ENCODE results near the gene NELL1. TPM values are rescaled to one million over a fixed set of nuclear protein-coding genes. Genes with fewer than 3 reads are reported as not detected.

Gene NELL1
- total RNA-seq, 1 experiment from 2014 or later = 0.22 TPM

DNA sequence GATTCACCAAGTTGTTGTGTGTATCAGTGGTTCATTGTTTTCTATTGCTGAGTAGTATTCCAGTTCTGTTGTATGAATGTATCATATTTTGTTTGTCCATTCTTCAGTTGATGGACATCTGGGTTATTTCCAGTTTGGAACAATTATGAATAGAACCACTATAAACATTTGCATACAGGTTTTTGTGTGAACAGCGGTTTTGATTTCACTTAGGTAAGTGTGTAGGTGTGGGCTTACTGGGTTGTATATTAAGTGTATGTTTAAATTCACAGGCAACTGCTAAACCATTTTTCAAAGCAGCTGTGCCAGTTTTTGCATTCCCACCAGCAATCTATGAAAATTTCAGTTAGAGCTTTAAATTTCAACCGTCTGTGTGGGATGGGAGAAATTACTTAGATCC is 217.8 kb downstream of the NELL1 start:
- WGBS (ENCODE audit: extremely low coverage, insufficient read length, low lambda C conversion rate) = no CpG with 5 or more reads among the region's 2 CpGs
- no peak overlapping the region for H3K14ac ChIP-seq (ENCODE audit: insufficient read depth, low read length)
- Mint-ChIP-seq H3K4me1 (peaks cover 10 to 14% of the 10 kb centered on the region in 2 experiments), H3K36me3 (ENCODE audit: insufficient read depth in 1 of 3, low read depth in 3 of 3) (peaks cover 0 to 1% (median 0%) of the 10 kb centered on the region in 3 experiments; a peak in 1 of 7 replicates), H3K9me3 (no peaks in the 10 kb centered on the region), H3K27me3 (ENCODE audit: low read depth) (peaks cover 7% of the 10 kb centered on the region), H3K27ac (no peak overlapping the region), H3K4me3 (no peak overlapping the region)
- H3K4me2 ChIP-seq (ENCODE audit: insufficient read depth, insufficient read length, low read length) = no peak overlapping the region
- H3K23ac ChIP-seq (ENCODE audit: insufficient read length, low read depth, low read length) = no peak overlapping the region
- H4K5ac ChIP-seq (ENCODE audit: insufficient read length, low read depth, low read length) = no peak overlapping the region
- no peak overlapping the region for H2BK5ac ChIP-seq (ENCODE audit: insufficient read length, low read length)
- H3K79me1 ChIP-seq (ENCODE audit: insufficient read depth, low read depth, low read length, poor library complexity, severe bottlenecking) = no peaks in the 10 kb centered on the region
- H3K27me3 ChIP-seq (ENCODE audit: insufficient read depth, low read length) = no peaks in the 10 kb centered on the region
- H2AK5ac ChIP-seq (ENCODE audit: insufficient read length, low read length) = no peak overlapping the region
- no peak overlapping the region for H2BK15ac ChIP-seq (ENCODE audit: low read depth, low read length)
- H2BK120ac ChIP-seq (ENCODE audit: low read depth, low read length, poor library complexity, severe bottlenecking) = no peak overlapping the region
- H3K56ac ChIP-seq (ENCODE audit: insufficient read length, low read depth, low read length) = no peak overlapping the region
- H3T11ph ChIP-seq (ENCODE audit: low read length) = no peak overlapping the region
- no peak overlapping the region for H3K27ac ChIP-seq (ENCODE audit: insufficient read length, low read depth, low read length)
- H3K18ac ChIP-seq (ENCODE audit: insufficient read length, low read depth, low read length) = no peak overlapping the region
- H4K8ac ChIP-seq (replicated peaks; ENCODE audit: insufficient read length, low read depth, low read length) = no peak overlapping the region
- no peak for DNase-seq
- H3K79me2 ChIP-seq (ENCODE audit: insufficient read depth, low read length) = no peaks in the 10 kb centered on the region
- no peaks in the 10 kb centered on the region for H3K9me3 ChIP-seq (ENCODE audit: control insufficient read depth, low read depth, low read length)
- H3K23me2 ChIP-seq (ENCODE audit: insufficient read length, low read depth, low read length, poor library complexity, severe bottlenecking) = no peaks in the 10 kb centered on the region
- H2BK12ac ChIP-seq (ENCODE audit: insufficient read length, low read depth, low read length) = no peak overlapping the region
- H4K91ac ChIP-seq (ENCODE audit: insufficient read length, low read depth, low read length) = no peak overlapping the region
- no peak for TF ChIP-seq CTCF (conservative IDR thresholded peaks at IDR 0.05)
- H3K4ac ChIP-seq (ENCODE audit: low read depth, low read length) = no peak overlapping the region
- no peak overlapping the region for H2AFZ ChIP-seq (ENCODE audit: low read length)
- no peak overlapping the region for H2BK20ac ChIP-seq (ENCODE audit: low read depth, low read length, poor library complexity, severe bottlenecking)
- H4K20me1 ChIP-seq (ENCODE audit: control insufficient read depth, insufficient read depth, insufficient read length) = no peaks in the 10 kb centered on the region
- no peak overlapping the region for H3K9ac ChIP-seq (ENCODE audit: extremely low read depth, insufficient read length, low read length)
- no peaks in the 10 kb centered on the region; the same call in 1 of the 2 replicates for H3K4me1 ChIP-seq (ENCODE audit: insufficient read depth, low read length)

All from H9 (cell line).